IPS-18c (cell line): ENCODE measurements around the gene NAALADL2.

Source experiments
- H3K4me3 ChIP-seq: 2 replicates; pipeline ENCODE4 v1.7.0; 2013; ENCODE audit warnings: low read depth, mild to moderate bottlenecking, low read length, moderate library complexity; ENCODE audit not compliant: insufficient read depth
- H3K9me3 ChIP-seq: one replicate; pipeline ENCODE4 v1.6.1; 2013; ENCODE audit warnings: mild to moderate bottlenecking, low read length, moderate library complexity; ENCODE audit not compliant: control insufficient read depth, insufficient read depth

Gene NAALADL2

DNA sequence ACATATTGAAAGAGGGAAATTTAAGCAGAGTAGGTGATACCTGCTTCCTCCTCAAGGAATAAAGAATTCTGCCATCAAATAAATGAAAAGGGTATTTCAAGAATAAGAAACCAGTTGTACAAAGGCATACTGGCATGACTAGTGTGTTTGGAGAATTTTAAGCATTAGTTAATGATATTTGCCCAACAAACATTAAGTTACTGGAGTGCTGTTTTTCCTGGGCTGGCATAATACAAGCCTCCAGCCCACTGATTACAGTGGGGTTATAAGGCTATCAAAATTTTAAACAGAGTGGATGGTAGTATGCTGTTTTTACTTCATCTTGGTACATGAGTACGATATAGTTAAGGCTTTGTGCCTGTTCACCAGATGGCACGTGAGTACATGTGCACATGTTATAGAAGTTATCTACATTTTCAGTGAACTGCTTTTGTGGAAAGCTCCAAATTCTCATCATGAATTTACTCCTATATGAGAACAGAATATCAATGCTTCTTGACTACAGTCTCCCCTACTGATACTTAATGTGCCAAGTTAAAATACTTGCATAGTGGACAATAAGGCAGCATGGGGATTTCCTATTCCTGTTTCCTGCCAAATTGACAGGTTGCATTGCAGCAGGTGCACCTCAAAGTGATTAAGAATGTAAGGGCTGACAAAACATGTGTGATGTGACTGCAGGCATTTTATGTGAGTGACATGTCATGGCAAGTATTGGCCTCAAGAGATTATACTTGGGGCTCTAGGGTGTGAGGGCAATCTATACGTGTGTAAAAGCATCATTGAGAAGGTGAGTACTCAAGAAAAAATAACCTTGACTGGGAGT is 14.9 kb downstream of the NAALADL2 start:
- no peaks in the 10 kb centered on the region for H3K9me3 ChIP-seq

DNA sequence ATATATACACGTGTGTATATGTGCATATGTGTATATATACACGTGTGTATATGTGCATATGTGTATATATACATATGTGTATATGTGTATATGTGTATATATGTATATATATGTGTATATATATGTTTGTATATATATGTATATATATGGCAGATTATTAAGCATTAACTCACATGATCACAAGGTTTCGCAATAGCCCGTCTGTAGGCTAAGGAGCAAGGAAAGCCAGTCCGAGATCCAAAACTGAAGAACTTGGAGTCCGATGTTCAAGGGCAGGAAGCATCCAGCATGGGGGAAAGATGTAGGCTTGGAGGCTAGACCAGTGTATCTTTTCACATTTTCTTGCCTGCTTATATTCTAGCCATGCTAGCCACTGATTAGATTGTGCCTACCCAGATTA is 23.7 kb downstream of the NAALADL2 start:
- Histone ChIP-seq H3K4me3 (no peak overlapping the region), H3K9me3 (peaks cover 2% of the 10 kb centered on the region)

More for the DNA sequence above, 14.9 kb downstream of the NAALADL2 start:
- H3K4me3 ChIP-seq: no peak overlapping the region

GRCh38 chr3:174883881-174884675 is 24.9 kb downstream of the NAALADL2 start:
- Histone ChIP-seq H3K4me3 (no peak overlapping the region), H3K9me3 (peaks cover 2% of the 10 kb centered on the region)

DNA sequence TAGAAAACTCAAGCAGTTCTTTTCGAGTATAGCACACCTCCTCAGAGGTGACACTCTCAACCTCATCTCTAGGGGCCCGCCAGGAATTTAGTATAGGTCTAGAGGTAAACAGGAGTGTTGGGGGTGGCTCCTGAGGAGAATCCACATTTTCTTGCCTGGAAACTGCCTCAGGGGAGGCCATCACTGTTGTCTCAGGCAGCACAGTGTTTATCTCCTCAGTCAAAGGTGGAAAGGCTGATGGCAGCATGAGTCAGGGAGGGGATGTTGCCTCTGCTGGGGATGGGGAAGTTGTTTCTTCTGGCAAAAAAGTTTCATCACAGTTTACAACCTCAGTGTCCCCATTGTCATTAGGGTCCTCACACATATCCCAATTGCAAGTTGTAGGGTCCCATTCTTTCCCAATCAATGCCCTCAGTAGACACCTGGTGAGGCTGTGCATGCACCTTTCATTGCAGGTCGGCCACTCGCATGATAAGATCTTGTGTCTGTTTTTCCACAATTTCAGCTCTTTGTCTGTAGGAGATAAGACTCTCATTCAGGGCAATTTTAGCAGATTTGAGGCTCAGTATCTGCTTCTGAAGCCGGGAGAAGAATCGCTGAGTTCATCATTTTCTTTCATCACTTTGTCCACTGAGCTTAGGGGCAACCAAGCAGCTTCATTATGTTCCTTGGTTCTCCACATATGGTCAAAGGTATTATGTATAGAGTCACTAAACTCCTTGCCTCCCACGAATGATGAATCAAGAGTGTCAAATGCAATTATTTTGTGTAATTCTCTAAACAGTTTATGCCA is 25.8 kb downstream of the NAALADL2 start:
- Histone ChIP-seq H3K9me3 (peaks cover 2% of the 10 kb centered on the region), H3K4me3 (no peak overlapping the region)

- no peaks in the 10 kb centered on the region for H3K9me3 ChIP-seq
- H3K4me3 ChIP-seq: no peak overlapping the region
Measured at GRCh38 chr3:174891524-174892203, 32.5 kb downstream of the NAALADL2 start.

GRCh38 chr3:174907027-174907426 is 47.9 kb downstream of the NAALADL2 start:
- Histone ChIP-seq H3K9me3 (no peaks in the 10 kb centered on the region), H3K4me3 (no peak overlapping the region)

- H3K4me3 ChIP-seq: no peak overlapping the region
Measured at GRCh38 chr3:174907628-174908407, 48.7 kb downstream of the NAALADL2 start.

DNA sequence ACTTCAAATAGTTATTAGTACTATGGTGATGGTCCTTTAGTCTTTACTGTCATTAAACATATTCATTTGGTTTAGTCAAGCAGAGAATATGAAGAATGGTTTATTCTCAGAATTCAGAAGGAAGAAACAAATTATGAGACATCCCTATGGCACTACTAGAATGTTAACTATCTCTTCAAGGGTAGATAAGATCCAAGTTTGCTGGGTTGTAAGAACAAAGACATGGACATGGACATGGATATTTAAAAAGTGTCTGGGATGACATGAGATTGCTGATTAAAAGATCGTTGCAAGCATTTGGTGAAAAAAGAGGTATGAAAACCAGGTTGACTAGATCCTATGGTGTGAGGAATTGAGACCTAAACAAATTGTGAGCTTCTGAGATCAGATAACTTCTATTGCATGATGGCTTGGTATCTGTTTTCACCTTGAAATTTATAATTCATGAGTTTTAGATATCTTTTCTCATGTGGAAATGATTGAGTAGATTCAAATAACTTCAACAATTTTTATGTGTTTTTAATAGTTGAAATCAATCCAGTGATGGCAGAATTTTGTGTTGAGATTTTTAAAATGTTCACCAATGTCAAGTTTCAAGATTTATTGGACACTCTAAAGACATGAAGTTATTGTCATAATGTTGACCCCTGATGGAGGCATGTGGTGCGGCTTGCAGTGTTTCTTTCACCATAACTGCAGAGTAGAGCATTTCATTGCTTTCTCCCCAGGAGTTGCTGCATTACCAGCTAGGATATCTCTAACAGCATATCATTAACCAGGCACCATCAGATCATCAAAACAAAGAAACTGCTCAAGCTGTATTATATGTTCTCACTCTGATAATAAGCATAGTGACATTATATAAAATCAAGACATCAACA is 72.6 kb downstream of the NAALADL2 start:
- Histone ChIP-seq H3K4me3 (no peak overlapping the region), H3K9me3 (no peaks in the 10 kb centered on the region)

More at GRCh38 chr3:174907628-174908407, 48.7 kb downstream of the NAALADL2 start:
- H3K9me3 ChIP-seq: no peaks in the 10 kb centered on the region

DNA sequence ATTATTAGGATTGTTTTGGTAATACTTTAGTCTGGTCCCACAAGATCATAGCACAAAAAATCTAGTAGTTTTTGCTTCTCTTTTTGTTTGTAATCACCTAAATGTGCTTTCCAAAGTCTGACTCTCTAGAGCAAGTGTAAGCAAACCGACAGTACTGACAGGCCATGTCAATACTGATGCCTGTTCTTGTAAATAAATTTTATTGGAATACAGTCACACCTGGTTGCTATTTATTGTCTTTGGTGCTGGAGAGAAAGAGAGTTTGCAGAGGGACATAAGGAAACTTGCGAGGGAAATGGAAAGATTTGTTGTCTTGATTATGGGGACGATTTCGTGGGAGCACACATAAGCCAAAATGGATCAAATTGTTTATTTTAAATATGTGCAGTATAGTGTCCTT is 77.5 kb downstream of the NAALADL2 start:
- no peaks in the 10 kb centered on the region for H3K9me3 ChIP-seq
- no peak overlapping the region for H3K4me3 ChIP-seq

- no peak overlapping the region for H3K4me3 ChIP-seq
- H3K9me3 ChIP-seq: no peaks in the 10 kb centered on the region
Measured at GRCh38 chr3:174937478-174937877, 78.3 kb downstream of the NAALADL2 start.

DNA sequence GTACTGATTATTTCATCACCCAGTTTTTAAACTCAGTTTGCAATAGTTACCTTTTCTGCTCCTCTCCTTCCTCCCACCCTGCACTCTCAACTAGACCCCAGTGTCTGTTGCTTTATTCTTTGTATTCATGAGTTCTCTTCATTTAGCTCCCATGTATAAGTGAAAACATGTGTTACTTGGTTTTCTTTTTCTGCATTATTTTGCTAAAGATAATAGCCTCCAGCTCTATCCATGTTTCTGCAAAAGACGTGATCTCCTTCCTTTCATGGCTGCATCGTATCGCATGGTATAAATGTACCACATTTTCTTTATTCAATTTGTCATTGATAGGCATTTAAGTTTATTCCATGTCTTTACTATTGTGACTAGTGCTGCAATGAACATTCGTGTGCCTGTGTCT is 79.0 kb downstream of the NAALADL2 start:
- Histone ChIP-seq H3K4me3 (no peak overlapping the region), H3K9me3 (no peaks in the 10 kb centered on the region)

- Histone ChIP-seq H3K4me3 (no peak overlapping the region), H3K9me3 (no peaks in the 10 kb centered on the region)
Measured at GRCh38 chr3:174940151-174940550, 81.0 kb downstream of the NAALADL2 start.

DNA sequence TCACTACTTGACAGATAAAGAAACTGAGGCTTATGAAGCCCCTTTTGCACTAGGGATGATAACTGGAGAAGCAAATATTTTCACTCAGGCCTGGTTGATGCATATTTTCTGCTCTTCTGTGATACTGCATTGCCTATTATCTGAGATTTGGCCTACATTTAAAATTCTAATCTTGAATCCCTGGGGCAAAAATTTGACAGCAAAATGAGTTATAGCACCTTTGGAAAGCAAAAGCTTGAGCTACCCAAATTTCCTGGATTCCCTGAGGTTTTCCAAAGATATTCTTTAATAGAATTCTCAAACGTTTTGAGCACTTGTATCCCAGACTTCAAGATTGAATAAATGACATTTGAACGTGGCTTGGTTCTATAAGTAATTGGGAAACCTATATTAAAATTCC is 86.1 kb downstream of the NAALADL2 start:
- Histone ChIP-seq H3K9me3 (no peaks in the 10 kb centered on the region), H3K4me3 (no peak overlapping the region)

GRCh38 chr3:174945951-174946350 is 86.8 kb downstream of the NAALADL2 start:
- no peak overlapping the region for H3K4me3 ChIP-seq
- no peaks in the 10 kb centered on the region for H3K9me3 ChIP-seq

- Histone ChIP-seq H3K9me3 (no peaks in the 10 kb centered on the region), H3K4me3 (no peak overlapping the region)
Measured at GRCh38 chr3:174949523-174949922, 90.4 kb downstream of the NAALADL2 start.
